NCI-H345 treated with DMSO at 0.1 percent for 48 hours (cell line): ENCODE results near the gene PRRT1B.
"Not testable (repeated sequence)": the region's sequence is repeated elsewhere in the genome, so short reads cannot be mapped to it uniquely, and the experiment has no call there.

Source experiments
- DNase-seq: peaks from one replicate; lab custom pipeline; 2025; ENCODE audit not compliant: unreplicated experiment; lab: John Stamatoyannopoulos, UW

Gene PRRT1B

GRCh38 chr9:131545003-131545785, at the start of gene PRRT1B:
TSS of gene PRRT1B (plus strand) at chr9:131545523. CDS start at chr9:131545616, 93 bp downstream.
- DNase-seq: no peak

- no peak for DNase-seq
These were observed 49.5 kb upstream of the PRRT1B start for GRCh38 chr9:131495785-131496184.

- DNase-seq: no peak
These were observed 48.4 kb upstream of the PRRT1B start for GRCh38 chr9:131496844-131497405.

- no peak for DNase-seq
These were observed 46.0 kb upstream of the PRRT1B start for GRCh38 chr9:131499254-131499767.

GRCh38 chr9:131500377-131500776, 44.9 kb upstream of the PRRT1B start:
- no peak for DNase-seq

GRCh38 chr9:131500939-131501541, 44.3 kb upstream of the PRRT1B start:
- no peak for DNase-seq

- peak; percentile 96 for DNase-seq
These were observed 42.3 kb upstream of the PRRT1B start, which contains the start of gene POMT1 for GRCh38 chr9:131502781-131503625. TSS of gene POMT1 (plus strand) at chr9:131502918. CDS start at chr9:131504219, 1,301 bp downstream.

- DNase-seq: no peak
These were observed 41.5 kb upstream of the PRRT1B start for GRCh38 chr9:131503626-131504465.

GRCh38 chr9:131505012-131505411, 40.3 kb upstream of the PRRT1B start:
- no peak for DNase-seq

GRCh38 chr9:131511416-131511815, 33.9 kb upstream of the PRRT1B start:
- DNase-seq: no peak

GRCh38 chr9:131511880-131512279, 33.4 kb upstream of the PRRT1B start:
- DNase-seq: no peak

- DNase-seq: no peak
These were observed 32.1 kb upstream of the PRRT1B start for GRCh38 chr9:131513177-131513576.

GRCh38 chr9:131515559-131516031, 29.7 kb upstream of the PRRT1B start:
- not testable (repeated sequence) for DNase-seq

GRCh38 chr9:131516100-131516499, 29.2 kb upstream of the PRRT1B start:
- no peak for DNase-seq

GRCh38 chr9:131516930-131517329, 28.4 kb upstream of the PRRT1B start:
- no peak for DNase-seq

GRCh38 chr9:131517761-131518190, 27.5 kb upstream of the PRRT1B start:
- no peak for DNase-seq

- no peak for DNase-seq
These were observed 26.8 kb upstream of the PRRT1B start for GRCh38 chr9:131518553-131518952.

- DNase-seq: no peak
These were observed 24.8 kb upstream of the PRRT1B start for GRCh38 chr9:131520503-131520902.

GRCh38 chr9:131521203-131521602, 24.1 kb upstream of the PRRT1B start:
- DNase-seq: no peak

GRCh38 chr9:131521822-131522221, 23.5 kb upstream of the PRRT1B start:
- no peak for DNase-seq
